Measurements from ENCODE around the gene TACR1.

DNA sequence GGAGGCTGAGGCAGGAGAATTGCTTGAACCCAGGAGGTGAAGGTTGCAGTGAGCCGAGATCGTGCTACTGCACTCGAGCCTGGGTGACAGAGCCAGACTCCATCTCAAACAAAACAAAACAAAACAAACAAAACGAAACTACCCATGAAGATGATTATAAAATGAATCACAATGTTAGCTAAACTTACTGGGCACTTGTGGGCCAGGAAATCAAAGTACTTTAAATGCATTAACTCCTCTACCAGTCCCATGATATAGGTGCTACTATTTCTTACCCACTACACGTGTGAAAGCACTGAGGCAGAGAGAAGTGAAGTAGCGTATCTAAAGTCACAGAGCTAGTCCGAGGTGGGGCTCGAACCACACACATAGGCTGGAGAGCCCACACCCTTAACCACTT, 187.2 kb downstream of the TACR1 start:
- no peak for TF ChIP-seq POLR2AphosphoS5 (IDR thresholded peaks at IDR 0.05)
- TF ChIP-seq, protein P1, sequence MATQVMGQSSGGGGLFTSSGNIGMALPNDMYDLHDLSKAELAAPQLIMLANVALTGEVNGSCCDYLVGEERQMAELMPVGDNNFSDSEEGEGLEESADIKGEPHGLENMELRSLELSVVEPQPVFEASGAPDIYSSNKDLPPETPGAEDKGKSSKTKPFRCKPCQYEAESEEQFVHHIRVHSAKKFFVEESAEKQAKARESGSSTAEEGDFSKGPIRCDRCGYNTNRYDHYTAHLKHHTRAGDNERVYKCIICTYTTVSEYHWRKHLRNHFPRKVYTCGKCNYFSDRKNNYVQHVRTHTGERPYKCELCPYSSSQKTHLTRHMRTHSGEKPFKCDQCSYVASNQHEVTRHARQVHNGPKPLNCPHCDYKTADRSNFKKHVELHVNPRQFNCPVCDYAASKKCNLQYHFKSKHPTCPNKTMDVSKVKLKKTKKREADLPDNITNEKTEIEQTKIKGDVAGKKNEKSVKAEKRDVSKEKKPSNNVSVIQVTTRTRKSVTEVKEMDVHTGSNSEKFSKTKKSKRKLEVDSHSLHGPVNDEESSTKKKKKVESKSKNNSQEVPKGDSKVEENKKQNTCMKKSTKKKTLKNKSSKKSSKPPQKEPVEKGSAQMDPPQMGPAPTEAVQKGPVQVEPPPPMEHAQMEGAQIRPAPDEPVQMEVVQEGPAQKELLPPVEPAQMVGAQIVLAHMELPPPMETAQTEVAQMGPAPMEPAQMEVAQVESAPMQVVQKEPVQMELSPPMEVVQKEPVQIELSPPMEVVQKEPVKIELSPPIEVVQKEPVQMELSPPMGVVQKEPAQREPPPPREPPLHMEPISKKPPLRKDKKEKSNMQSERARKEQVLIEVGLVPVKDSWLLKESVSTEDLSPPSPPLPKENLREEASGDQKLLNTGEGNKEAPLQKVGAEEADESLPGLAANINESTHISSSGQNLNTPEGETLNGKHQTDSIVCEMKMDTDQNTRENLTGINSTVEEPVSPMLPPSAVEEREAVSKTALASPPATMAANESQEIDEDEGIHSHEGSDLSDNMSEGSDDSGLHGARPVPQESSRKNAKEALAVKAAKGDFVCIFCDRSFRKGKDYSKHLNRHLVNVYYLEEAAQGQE (IDR thresholded peaks at IDR 0.05; ENCODE audit: borderline replicate concordance): no peak
- TF ChIP-seq, protein P2, sequence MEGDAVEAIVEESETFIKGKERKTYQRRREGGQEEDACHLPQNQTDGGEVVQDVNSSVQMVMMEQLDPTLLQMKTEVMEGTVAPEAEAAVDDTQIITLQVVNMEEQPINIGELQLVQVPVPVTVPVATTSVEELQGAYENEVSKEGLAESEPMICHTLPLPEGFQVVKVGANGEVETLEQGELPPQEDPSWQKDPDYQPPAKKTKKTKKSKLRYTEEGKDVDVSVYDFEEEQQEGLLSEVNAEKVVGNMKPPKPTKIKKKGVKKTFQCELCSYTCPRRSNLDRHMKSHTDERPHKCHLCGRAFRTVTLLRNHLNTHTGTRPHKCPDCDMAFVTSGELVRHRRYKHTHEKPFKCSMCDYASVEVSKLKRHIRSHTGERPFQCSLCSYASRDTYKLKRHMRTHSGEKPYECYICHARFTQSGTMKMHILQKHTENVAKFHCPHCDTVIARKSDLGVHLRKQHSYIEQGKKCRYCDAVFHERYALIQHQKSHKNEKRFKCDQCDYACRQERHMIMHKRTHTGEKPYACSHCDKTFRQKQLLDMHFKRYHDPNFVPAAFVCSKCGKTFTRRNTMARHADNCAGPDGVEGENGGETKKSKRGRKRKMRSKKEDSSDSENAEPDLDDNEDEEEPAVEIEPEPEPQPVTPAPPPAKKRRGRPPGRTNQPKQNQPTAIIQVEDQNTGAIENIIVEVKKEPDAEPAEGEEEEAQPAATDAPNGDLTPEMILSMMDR (IDR thresholded peaks at IDR 0.05; ENCODE audit: poor library complexity, severe bottlenecking): no peak
- TF ChIP-seq TAF1 (IDR thresholded peaks at IDR 0.05; ENCODE audit: low read depth): no peak
- TF ChIP-seq EZH2 (IDR thresholded peaks at IDR 0.05; ENCODE audit: borderline replicate concordance, insufficient read depth, low read length, poor library complexity, severe bottlenecking): no peak
- no peak for TF ChIP-seq EP300 (conservative IDR thresholded peaks at IDR 0.05; ENCODE audit: poor library complexity, severe bottlenecking)
- no peak for TF ChIP-seq RAD21 (conservative IDR thresholded peaks at IDR 0.05)
- no peak for TF ChIP-seq SMC3 (conservative IDR thresholded peaks at IDR 0.05; ENCODE audit: poor library complexity)
- no peak for TF ChIP-seq MXI1 (conservative IDR thresholded peaks at IDR 0.05; ENCODE audit: poor library complexity, severe bottlenecking)
